ENCODE measurements around the gene DYNLT4. TPM values are rescaled to one million over a fixed set of nuclear protein-coding genes. Genes with fewer than 3 reads are reported as not detected.

The DYNLT4 gene
- total and polyA plus RNA-seq, 2 of the 8 experiments (the other 6 are each of a cell fraction or from before 2014, with no cell fraction given), result 0.29 TPM; not detected in 1

DNA sequence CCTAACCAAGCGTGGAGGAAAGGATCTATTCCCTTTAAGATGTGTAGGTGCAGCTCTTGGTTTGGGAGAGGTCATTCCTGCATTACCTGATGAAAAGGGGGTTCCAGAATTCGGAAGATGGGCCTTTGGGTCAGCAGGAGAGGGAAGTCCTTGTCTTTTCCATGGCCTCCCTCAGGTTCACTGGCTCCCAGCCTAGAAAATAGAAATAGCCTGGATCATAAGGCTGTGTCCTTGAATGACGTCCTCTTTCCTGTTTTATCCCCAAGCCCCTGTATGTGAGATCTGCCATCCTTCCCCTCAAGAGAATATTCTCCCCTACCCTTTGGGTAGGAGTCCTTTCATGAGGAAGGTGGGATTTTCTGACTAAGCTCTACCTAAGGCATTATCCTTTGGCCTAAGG is 46.3 kb downstream of the DYNLT4 start:
- H3K79me2 ChIP-seq (ENCODE audit: control insufficient read depth in 1 of 2, insufficient read depth in 2 of 2, low read length in 2 of 2), result no peaks in the 10 kb centered on the region
- H3K23me2 ChIP-seq (ENCODE audit: low read depth, low read length), result no peaks in the 10 kb centered on the region
- H3K23ac ChIP-seq (ENCODE audit: insufficient read length), result no peak overlapping the region
- H3K79me1 ChIP-seq (ENCODE audit: low read depth, low read length), result 0 out of 2 replicates have a peak, but pooled peaks cover 2% of the 10 kb centered on the region
- POLR2A ChIA-PET (ENCODE audit: partially characterized antibody), result interaction anchor here (1.4 to 11.3 kb wide), 8 partner anchors 9 to 58 kb away, joined by 3 to 151 read pairs (median 25); partner anchors contain the start of genes KIF2C and RPS8
- H4K20me1 ChIP-seq (replicated peaks in 1 of 2; ENCODE audit: control insufficient read depth in 1 of 2, insufficient read depth in 2 of 2, low read length in 2 of 2), result peaks cover 0 to 4% of the 10 kb centered on the region in 2 experiments
- no peak overlapping the region for H2BK15ac ChIP-seq (ENCODE audit: low read length)
- H3K56ac ChIP-seq (replicated peaks; ENCODE audit: insufficient read length, low read depth, low read length), result no peak overlapping the region
- H4K5ac ChIP-seq (ENCODE audit: insufficient read length, low read depth, low read length), result no peak overlapping the region
- no peak overlapping the region for H3K18ac ChIP-seq (ENCODE audit: extremely low read depth, low read length)
- H3K4me3 ChIP-seq (ENCODE audit: extremely low read depth in 1 of 4, insufficient read depth in 2 of 4, low read depth in 3 of 4, low read length in 4 of 4), result no peak overlapping the region
- H3K9me3 ChIP-seq (ENCODE audit: insufficient read depth in 2 of 2, low read depth in 1 of 2, low read length in 1 of 2), result no peaks in the 10 kb centered on the region
- H4K91ac ChIP-seq (replicated peaks; ENCODE audit: insufficient read length, low read length), result no peak overlapping the region
- CTCF ChIA-PET (ENCODE audit: partially characterized antibody), result interaction anchor here (1.0 to 1.6 kb wide), 5 partner anchors 10 to 30 kb away, joined by 3 to 5 read pairs (median 4); partner anchors contain the start of gene RNU5D-1
- no peak overlapping the region for H2BK120ac ChIP-seq (replicated peaks; ENCODE audit: low read depth, low read length)
- WGBS, 2 experiments (ENCODE audit: extremely low coverage in 1 of 2, insufficient coverage in 1 of 2, insufficient read length in 1 of 2, insufficient replicate concordance in 2 of 2, low coverage in 1 of 2, low lambda C conversion rate in 2 of 2, missing lambda C conversion rate in 1 of 2), result 89% methylated on average over 3 of the region's 3 CpGs; no CpG with 5 or more reads in 1 of the 2 experiments
- no peak overlapping the region for H3K9ac ChIP-seq (replicated peaks in 1 of 4; ENCODE audit: extremely low read depth in 1 of 4, low read depth in 3 of 4, low read length in 3 of 4)
- FAIRE-seq (no peak), DNase-seq (ENCODE audit: low read depth in 1 of 2, low spot score in 2 of 2) (no peak)
- H4K8ac ChIP-seq (ENCODE audit: extremely low read depth, insufficient read depth, low read length), result no peak overlapping the region
- no peaks in the 10 kb centered on the region for H3K4me1 ChIP-seq (replicated peaks in 1 of 4; ENCODE audit: control insufficient read depth in 3 of 4, insufficient read depth in 4 of 4, low read length in 3 of 4)
- no peak overlapping the region for H3K27ac ChIP-seq (ENCODE audit: low read depth, low read length)
- no peak overlapping the region for H2AK5ac ChIP-seq (ENCODE audit: low read depth, low read length)
- H3K27me3 ChIP-seq (replicated peaks in 1 of 4; ENCODE audit: control insufficient read depth in 3 of 4, extremely low read depth in 1 of 4, insufficient read depth in 3 of 4, low read length in 3 of 4), result no peaks in the 10 kb centered on the region
- no peak overlapping the region for H3K4me2 ChIP-seq (ENCODE audit: insufficient read depth in 1 of 2, low read depth in 2 of 2, low read length in 2 of 2)
- peaks cover 45 to 85% (median 74%) of the 10 kb centered on the region in 4 experiments for H3K36me3 ChIP-seq (ENCODE audit: control insufficient read depth in 2 of 4, insufficient read depth in 4 of 4, low read length in 3 of 4)
- H3K4ac ChIP-seq (replicated peaks; ENCODE audit: insufficient read length, low read depth, low read length), result no peak overlapping the region
- H2BK20ac ChIP-seq (ENCODE audit: low read length), result no peak overlapping the region
- H2BK12ac ChIP-seq (ENCODE audit: low read depth, low read length), result no peak overlapping the region
- no peak overlapping the region for H2AFZ ChIP-seq (ENCODE audit: low read length)
- no peak overlapping the region for H2BK5ac ChIP-seq (ENCODE audit: low read depth, low read length)
- no peak overlapping the region for H3K14ac ChIP-seq (ENCODE audit: insufficient read length)
- TF ChIP-seq SUZ12 (IDR thresholded peaks at IDR 0.05; ENCODE audit: low read length) (no peak), CBX8 (IDR thresholded peaks at IDR 0.05; ENCODE audit: borderline replicate concordance, low read depth, low read length) (no peak), PHF8 (conservative IDR thresholded peaks at IDR 0.05; ENCODE audit: low read depth, low read length) (no peak), POLR2AphosphoS5 (IDR thresholded peaks at IDR 0.05; ENCODE audit: low read depth, low read length) (no peak), RBBP5 (IDR thresholded peaks at IDR 0.05; ENCODE audit: borderline replicate concordance, low read depth, low read length) (no peak), RFX5 (IDR thresholded peaks at IDR 0.05; ENCODE audit: borderline replicate concordance, low read depth, low read length) (no peak), NRF1 (IDR thresholded peaks at IDR 0.05; ENCODE audit: low read depth, low read length) (no peak), GTF2F1 (IDR thresholded peaks at IDR 0.05; ENCODE audit: borderline replicate concordance, low read depth, low read length) (no peak), ZNF274 (IDR thresholded peaks at IDR 0.05; ENCODE audit: borderline replicate concordance, extremely low read depth, low read length) (no peak), RXRA (IDR thresholded peaks at IDR 0.05; ENCODE audit: insufficient read depth, low read depth, low read length) (no peak), KDM5A (IDR thresholded peaks at IDR 0.05; ENCODE audit: low read length) (no peak)
- TF ChIP-seq, protein P1, sequence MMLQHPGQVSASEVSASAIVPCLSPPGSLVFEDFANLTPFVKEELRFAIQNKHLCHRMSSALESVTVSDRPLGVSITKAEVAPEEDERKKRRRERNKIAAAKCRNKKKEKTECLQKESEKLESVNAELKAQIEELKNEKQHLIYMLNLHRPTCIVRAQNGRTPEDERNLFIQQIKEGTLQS (IDR thresholded peaks at IDR 0.05; ENCODE audit: insufficient read depth, low read depth, low read length), result no peak
